Transverse colon (tissue), 4 donors: ENCODE measurements around the gene BRF1. TPM values are rescaled to one million over a fixed set of nuclear protein-coding genes. Genes with fewer than 3 reads are reported as not detected.
A peak's percentile ranks its signal among the peaks of the same experiment; 100 is the strongest.

ENCODE experiments used
- DNase-seq: peaks from one replicate; pipeline ENCODE4 v3.0.0-alpha.2; 2019
- H3K27ac ChIP-seq, 4 donors: fragments of 200-600 bp; sonication (generic); 2 replicates each; pipeline ENCODE4 v1.5.1; 2016 to 2018; ENCODE audit warnings: inconsistent platforms in 4 of 4
- H3K27me3 ChIP-seq: fragments of 200-600 bp; sonication (generic); 2 replicates; pipeline ENCODE4 v1.5.1; 2017; ENCODE audit warnings: inconsistent platforms
- H3K36me3 ChIP-seq, 4 donors: fragments of 200-600 bp; sonication (generic); 2 replicates each; pipeline ENCODE4 v1.5.1; 2017 to 2019; ENCODE audit warnings: inconsistent platforms in 4 of 4
- H3K4me1 ChIP-seq, 4 donors: fragments of 200-600 bp; sonication (generic); 2 replicates each; pipeline ENCODE4 v1.5.1; 2017 to 2020; ENCODE audit warnings: inconsistent platforms in 4 of 4
- H3K4me3 ChIP-seq, 4 donors: fragments of 200-600 bp; sonication (generic); 1 replicate in 1 of 4; 2 replicates in 3 of 4; pipeline versions ENCODE4 v1.5.1 to v1.6.1; 2017 to 2019; ENCODE audit warnings: inconsistent platforms in 4 of 4
- H3K9me3 ChIP-seq, 2 donors: fragments of 200-600 bp; sonication (generic); 2 replicates each; pipeline ENCODE4 v1.5.1; 2017 to 2019; ENCODE audit warnings: inconsistent platforms in 2 of 2
- CTCF ChIP-seq, 5 experiments: fragments of 200-600 bp in 3 of 5; fragments of 450-650 bp in 2 of 5; sonication (generic) in 3 of 5; IDR thresholded peaks; 1 replicate in 2 of 5; 2 replicates in 3 of 5; pipeline ENCODE4 v1.5.1; 2016 to 2017; ENCODE audit warnings: antibody characterized with exemption in 5 of 5, inconsistent platforms in 3 of 5, mild to moderate bottlenecking in 2 of 5, moderate library complexity in 1 of 5
- EP300 ChIP-seq: sonication (generic); formaldehyde crosslinking; IDR thresholded peaks from one replicate; pipeline ENCODE4 v1.6.1; 2017; ENCODE audit warnings: antibody characterized with exemption, low read depth
- POLR2A ChIP-seq: fragments of 450-650 bp; IDR thresholded peaks from one replicate; pipeline ENCODE4 v1.6.1; 2016; ENCODE audit warnings: antibody characterized with exemption, mild to moderate bottlenecking, moderate library complexity
- POLR2AphosphoS5 ChIP-seq, 3 donors: sonication (generic); formaldehyde crosslinking; IDR thresholded peaks; one replicate each; pipeline ENCODE4 v1.6.1; 2016; ENCODE audit warnings: antibody characterized with exemption in 3 of 3
- WGBS, 2 donors: methylation state at CpG; one replicate each; pipeline ENCODE4 v1.1.5; 2018; ENCODE audit warnings: low coverage in 1 of 2; 5-methylcytosine and 5-hydroxymethylcytosine counted together
- in situ Hi-C, 4 donors: fragments of 200-750 bp; cut with MboI; loops; one replicate each; pipeline versions ENCODE4 v1.15.0 to v1.15.1; 2017; ENCODE audit warnings: low sequenced_read_pairs in 3 of 4, low pct_ligation_motif_present in 1 of 4, low pct_unique_long_range_greater_than_20kb in 1 of 4
- intact Hi-C: fragments of 100-400 bp; cut with DNase I; formaldehyde crosslinking; loops from one replicate; pipeline ENCODE4 v1.15.1; 2023; ENCODE audit warnings: low total_unique reads
- total RNA-seq, 4 donors: library from RNA; depleted of rRNA; stranded (reverse); fragments of >200 nt; gene quantifications; one replicate each; pipeline ENCODE4 v1.1.0, GENCODE V29; 2016

BRF1 gene
- total RNA-seq, 4 donors from 2014 or later: 36.2 to 93.9 (median 62.6) TPM

- TF ChIP-seq POLR2AphosphoS5 (IDR thresholded peaks at IDR 0.05) (no peak), EP300 (no peak), POLR2A (no peak), CTCF (IDR thresholded peaks at IDR 0.05) (no peak)
Measured at GRCh38 chr14:105197211-105197641, 103.6 kb downstream of the BRF1 start.

GRCh38 chr14:105196265-105196960 lies 104.4 kb downstream of the BRF1 start:
- Histone ChIP-seq H3K9me3 (no peaks in the 10 kb centered on the region), H3K4me1 (peaks cover 0 to 20% (median 14%) of the 10 kb centered on the region in 4 donors), H3K36me3 (no peaks in the 10 kb centered on the region), H3K4me3 (peak overlapping the region in 2 of 4 donors; percentile 8 to 14), H3K27me3 (peaks cover 88% of the 10 kb centered on the region), H3K27ac (peak overlapping the region in 2 of 4 donors; percentile 8 to 13)
- 6% methylated on average over 30 of the region's 58 CpGs; no CpG with 5 or more reads in 1 of the 2 donors for WGBS, 2 donors
- in situ Hi-C loops (no loop called here), intact Hi-C loops (no loop called here)
- no peak for TF ChIP-seq POLR2A
- no peak for DNase-seq

More at GRCh38 chr14:105197211-105197641, 103.6 kb downstream of the BRF1 start:
- DNase-seq: no peak
- 7% methylated on average over 15 of the region's 15 CpGs; no CpG with 5 or more reads in 1 of the 2 donors for WGBS, 2 donors
- intact Hi-C loops (no loop called here), in situ Hi-C loops (no loop called here)
- Histone ChIP-seq H3K36me3 (no peaks in the 10 kb centered on the region), H3K27me3 (peaks cover 96% of the 10 kb centered on the region), H3K27ac (peak overlapping the region in 1 of 4 donors; percentile 13), H3K4me3 (no peak overlapping the region), H3K9me3 (no peaks in the 10 kb centered on the region), H3K4me1 (peaks cover 0 to 20% (median 14%) of the 10 kb centered on the region in 4 donors)

GRCh38 chr14:105195522-105196264 lies 105.1 kb downstream of the BRF1 start:
- whole genome bisulfite sequencing, 2 donors: 48% methylated on average over 21 of the region's 25 CpGs; no CpG with 5 or more reads in 1 of the 2 donors

GRCh38 chr14:105195051-105195450 lies 105.8 kb downstream of the BRF1 start:
- intact Hi-C loops: no loop called here
- WGBS, 2 donors: 82% methylated on average over 8 of the region's 10 CpGs; no CpG with 5 or more reads in 1 of the 2 donors
- Histone ChIP-seq H3K4me3 (no peak overlapping the region), H3K27me3 (peaks cover 81% of the 10 kb centered on the region), H3K36me3 (no peaks in the 10 kb centered on the region), H3K9me3 (no peaks in the 10 kb centered on the region), H3K27ac (no peak overlapping the region), H3K4me1 (peaks cover 0 to 20% (median 14%) of the 10 kb centered on the region in 4 donors)
- TF ChIP-seq EP300 (no peak), POLR2AphosphoS5 (IDR thresholded peaks at IDR 0.05) (no peak), POLR2A (no peak), CTCF (IDR thresholded peaks at IDR 0.05) (no peak)
- in situ Hi-C loops: no loop called here
- DNase-seq: no peak

More at GRCh38 chr14:105195522-105196264, 105.1 kb downstream of the BRF1 start:
- intact Hi-C loops (no loop called here), in situ Hi-C loops (no loop called here)
- Histone ChIP-seq H3K4me1 (peaks cover 0 to 20% (median 14%) of the 10 kb centered on the region in 4 donors), H3K27me3 (peaks cover 85% of the 10 kb centered on the region), H3K4me3 (no peak overlapping the region), H3K9me3 (no peaks in the 10 kb centered on the region), H3K27ac (peak overlapping the region in 1 of 4 donors; percentile 8), H3K36me3 (no peaks in the 10 kb centered on the region)
- no peak for TF ChIP-seq EP300
- DNase-seq: no peak
